WERI-Rb-1 (cell line): Measurements from ENCODE around the gene TM2D1.
"Not testable (repeated sequence)": the region's sequence is repeated elsewhere in the genome, so short reads cannot be mapped to it uniquely, and the experiment has no call there.

ENCODE experiments used
- DNase-seq: peaks from one replicate; pipeline ENCODE4 v3.0.0-alpha.2; 2020
- H3K27ac ChIP-seq: fragments of 250-450 bp; sonication (Bioruptor Pico); 2 replicates; pipeline ENCODE4 v1.5.1; 2020; ENCODE audit warnings: mild to moderate bottlenecking, moderate library complexity
- H3K27me3 ChIP-seq: fragments of 250-450 bp; sonication (Bioruptor Pico); 2 replicates; pipeline ENCODE4 v1.5.1; 2021; ENCODE audit warnings: mild to moderate bottlenecking, low read depth, moderate library complexity; ENCODE audit not compliant: insufficient read depth, severe bottlenecking
- H3K36me3 ChIP-seq: fragments of 250-450 bp; sonication (Bioruptor Pico); 2 replicates; pipeline ENCODE4 v1.5.1; 2020; ENCODE audit warnings: mild to moderate bottlenecking, moderate library complexity
- H3K4me3 ChIP-seq: 2 replicates; pipeline ENCODE4 v1.5.1; 2011; ENCODE audit warnings: low read depth, mild to moderate bottlenecking, control low read depth, low read length
- H3K9me3 ChIP-seq: fragments of 250-450 bp; sonication (Bioruptor Pico); 2 replicates; pipeline ENCODE4 v1.5.1; 2021; ENCODE audit warnings: mild to moderate bottlenecking, moderate library complexity; ENCODE audit not compliant: severe bottlenecking
- TF ChIP-seq, protein P1 (sequence below): IDR thresholded peaks from 2 replicates; pipeline ENCODE4 v1.5.1; 2011; ENCODE audit warnings: low read depth, mild to moderate bottlenecking, control low read depth, inconsistent platforms, low read length

Gene TM2D1

DNA sequence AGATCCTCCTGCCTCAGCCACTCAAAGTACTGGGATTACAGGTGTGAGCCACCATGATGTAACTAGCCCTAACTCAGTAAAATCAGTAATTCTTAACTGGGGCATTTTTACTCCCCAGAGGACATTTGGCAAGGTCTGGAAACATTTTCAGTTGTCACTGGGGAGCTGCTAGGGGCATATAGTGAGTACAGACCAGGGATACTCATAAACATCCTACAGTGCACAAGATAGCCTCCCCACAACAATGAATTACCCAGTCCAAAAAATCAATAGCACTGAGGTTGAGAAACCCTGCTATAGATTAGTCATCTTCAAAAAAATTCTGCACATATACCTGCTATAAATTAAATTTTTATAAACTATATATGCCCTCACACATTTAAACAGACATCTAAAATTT is 13.0 kb downstream of the TM2D1 start:
- no peak overlapping the region for H3K4me3 ChIP-seq
- peaks cover 6% of the 10 kb centered on the region; the same call in 1 of the 2 replicates for H3K36me3 ChIP-seq
- no peak overlapping the region for H3K27ac ChIP-seq
- H3K27me3 ChIP-seq, result no peaks in the 10 kb centered on the region
- DNase-seq, result no peak
- H3K9me3 ChIP-seq, result no peaks in the 10 kb centered on the region
- TF ChIP-seq, protein P1, sequence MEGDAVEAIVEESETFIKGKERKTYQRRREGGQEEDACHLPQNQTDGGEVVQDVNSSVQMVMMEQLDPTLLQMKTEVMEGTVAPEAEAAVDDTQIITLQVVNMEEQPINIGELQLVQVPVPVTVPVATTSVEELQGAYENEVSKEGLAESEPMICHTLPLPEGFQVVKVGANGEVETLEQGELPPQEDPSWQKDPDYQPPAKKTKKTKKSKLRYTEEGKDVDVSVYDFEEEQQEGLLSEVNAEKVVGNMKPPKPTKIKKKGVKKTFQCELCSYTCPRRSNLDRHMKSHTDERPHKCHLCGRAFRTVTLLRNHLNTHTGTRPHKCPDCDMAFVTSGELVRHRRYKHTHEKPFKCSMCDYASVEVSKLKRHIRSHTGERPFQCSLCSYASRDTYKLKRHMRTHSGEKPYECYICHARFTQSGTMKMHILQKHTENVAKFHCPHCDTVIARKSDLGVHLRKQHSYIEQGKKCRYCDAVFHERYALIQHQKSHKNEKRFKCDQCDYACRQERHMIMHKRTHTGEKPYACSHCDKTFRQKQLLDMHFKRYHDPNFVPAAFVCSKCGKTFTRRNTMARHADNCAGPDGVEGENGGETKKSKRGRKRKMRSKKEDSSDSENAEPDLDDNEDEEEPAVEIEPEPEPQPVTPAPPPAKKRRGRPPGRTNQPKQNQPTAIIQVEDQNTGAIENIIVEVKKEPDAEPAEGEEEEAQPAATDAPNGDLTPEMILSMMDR, result no peak

DNA sequence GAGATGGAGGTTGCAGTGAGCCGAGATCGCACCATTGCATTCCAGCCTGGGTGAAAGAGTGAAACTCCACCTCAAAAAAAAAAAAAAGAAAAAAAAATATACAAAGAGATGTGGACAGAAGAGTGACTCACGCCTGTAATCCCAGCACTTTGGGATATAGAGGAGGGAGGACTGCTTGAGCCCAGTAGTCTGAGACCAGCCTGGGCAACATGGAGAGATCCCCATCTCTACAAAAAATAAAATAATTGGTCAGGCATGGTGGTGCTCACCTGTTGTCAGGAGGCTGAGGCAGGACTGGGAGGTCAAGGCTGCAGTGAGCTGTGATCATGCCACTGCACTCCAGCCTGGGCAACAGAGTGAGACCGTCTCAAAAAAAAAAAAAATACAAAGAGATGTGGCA is 13.7 kb downstream of the TM2D1 start:
- not testable (repeated sequence) for DNase-seq, H3K27me3 ChIP-seq, H3K4me3 ChIP-seq, H3K27ac ChIP-seq, H3K9me3 ChIP-seq, H3K36me3 ChIP-seq

DNA sequence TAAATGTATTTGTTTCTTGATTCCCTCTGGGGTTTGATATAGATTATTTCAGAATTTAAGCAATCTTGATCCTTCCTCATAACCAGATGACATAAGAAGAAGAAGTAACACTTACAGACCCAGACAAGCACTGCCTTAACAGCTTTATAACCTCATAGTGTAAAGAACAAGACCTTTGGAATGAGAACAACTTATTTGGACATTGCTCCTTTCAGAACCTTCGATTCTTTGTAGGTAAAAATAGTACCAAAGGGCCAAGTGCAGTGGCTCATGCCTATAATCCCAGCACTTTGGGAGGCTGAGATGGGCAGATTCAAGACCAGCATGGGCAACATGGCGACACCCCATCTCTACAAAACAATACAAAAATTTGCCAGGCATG is 15.0 kb downstream of the TM2D1 start:
- no peaks in the 10 kb centered on the region for H3K9me3 ChIP-seq
- H3K36me3 ChIP-seq, result peaks cover 6% of the 10 kb centered on the region; the same call in 1 of the 2 replicates
- no peaks in the 10 kb centered on the region for H3K27me3 ChIP-seq
- no peak for DNase-seq
- TF ChIP-seq, protein P1, result no peak
- H3K4me3 ChIP-seq, result no peak overlapping the region
- no peak overlapping the region for H3K27ac ChIP-seq

DNA sequence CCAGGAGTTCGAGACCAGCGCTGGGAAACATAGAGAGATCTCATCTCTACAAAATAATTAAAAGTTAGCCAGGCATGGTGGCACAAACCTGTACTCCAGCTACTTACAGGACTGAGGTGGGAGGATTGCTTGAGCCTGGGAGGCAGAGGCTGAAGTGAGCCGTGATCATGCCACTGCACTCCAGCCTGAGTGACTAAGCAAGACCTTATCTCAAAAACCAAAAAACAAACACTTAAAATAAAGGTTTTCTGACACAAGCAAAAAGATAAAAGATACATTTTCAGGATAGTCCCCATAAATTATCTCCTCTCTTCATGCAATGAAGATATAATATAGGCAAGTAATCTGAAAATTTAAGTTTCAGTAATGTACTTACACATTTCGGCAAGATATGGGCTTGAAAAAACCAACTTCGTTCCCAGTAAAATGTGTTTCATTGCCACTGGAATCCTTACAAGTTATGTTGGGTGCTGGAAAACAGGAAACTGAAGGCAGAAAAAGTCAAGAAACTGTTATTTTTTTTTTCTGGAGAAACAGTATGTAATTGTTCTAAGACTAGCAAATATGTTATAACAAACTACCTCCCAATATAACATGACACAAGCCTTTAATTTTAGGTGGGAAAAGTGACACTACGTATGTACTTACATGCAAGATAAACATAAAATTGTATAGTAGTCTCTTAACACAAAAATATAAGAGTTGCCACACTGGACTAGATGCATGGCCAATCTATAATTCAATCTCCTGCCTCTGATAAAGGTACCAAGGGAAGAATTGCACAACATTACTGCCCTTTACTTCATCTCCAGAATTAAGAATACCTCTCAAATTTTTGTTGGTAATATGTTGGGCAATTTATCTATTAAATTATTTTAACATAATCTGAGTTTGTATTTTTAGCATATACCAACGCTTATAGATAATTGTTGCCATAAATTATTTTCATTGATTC is 15.7 kb downstream of the TM2D1 start:
- no peak overlapping the region for H3K27ac ChIP-seq
- H3K9me3 ChIP-seq, result no peaks in the 10 kb centered on the region
- H3K36me3 ChIP-seq, result peaks cover 10% of the 10 kb centered on the region; the same call in 1 of the 2 replicates
- TF ChIP-seq, protein P1, result no peak
- H3K27me3 ChIP-seq, result no peaks in the 10 kb centered on the region
- no peak for DNase-seq
- no peak overlapping the region for H3K4me3 ChIP-seq

DNA sequence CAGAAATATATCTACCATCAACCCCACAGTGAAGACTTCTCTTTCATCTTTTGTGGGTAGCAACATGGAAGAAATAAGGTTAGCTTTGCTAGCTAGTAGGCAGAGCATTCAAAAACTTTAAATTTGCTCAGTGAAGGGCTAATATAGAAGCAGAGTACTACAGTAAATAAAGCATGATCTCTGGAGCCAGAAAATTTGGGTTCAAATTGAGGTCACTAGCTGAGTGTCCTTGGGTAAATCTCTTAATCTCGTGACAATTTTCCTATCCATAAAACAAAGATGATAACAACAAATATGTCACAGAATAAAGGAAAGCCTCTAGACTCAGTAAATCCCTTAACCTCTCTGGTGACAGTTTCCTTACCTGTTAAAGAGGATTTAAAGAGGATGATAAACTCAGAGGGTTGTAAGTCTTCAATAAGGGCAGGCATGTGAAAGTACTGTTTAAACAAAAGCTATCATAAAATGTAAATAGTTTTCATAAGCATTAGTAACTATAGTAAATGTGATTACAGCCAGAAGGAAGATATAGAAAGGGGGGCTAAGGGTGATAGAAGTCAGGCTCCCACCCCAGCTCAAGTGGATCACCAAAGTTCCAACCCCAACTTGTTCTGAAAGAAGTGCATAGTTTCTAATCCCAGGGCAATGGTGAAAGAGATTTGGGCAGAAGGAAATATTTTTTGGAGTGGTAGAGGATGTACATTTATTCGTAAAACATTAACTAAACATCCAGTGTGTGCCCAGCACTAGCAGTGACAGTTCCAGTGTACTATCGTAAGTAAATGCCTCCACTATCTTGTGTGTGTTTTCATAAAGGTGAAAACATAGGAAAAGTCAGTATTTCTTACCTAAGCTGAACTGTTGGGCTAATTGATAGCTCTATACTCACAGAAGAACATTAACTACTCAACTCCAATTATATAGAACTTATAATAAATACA is 24.8 kb downstream of the TM2D1 start:
- no peak for DNase-seq
- no peak overlapping the region for H3K4me3 ChIP-seq
- TF ChIP-seq, protein P1, result no peak
- H3K9me3 ChIP-seq, result no peaks in the 10 kb centered on the region
- no peaks in the 10 kb centered on the region for H3K27me3 ChIP-seq
- H3K36me3 ChIP-seq, result peaks cover 3% of the 10 kb centered on the region
- H3K27ac ChIP-seq, result no peak overlapping the region
